OCI-M1 (cell line): ENCODE data around the gene PSMD6.

Experiments used
- DNase-seq: peaks from one replicate; lab custom pipeline; 2025; lab: John Stamatoyannopoulos, UW

Gene PSMD6

GRCh38 chr3:64023187-64023860 is at the start of gene PSMD6:
TSS of gene PSMD6 (minus strand) at chr3:64023494. CDS start at chr3:64023419, 75 bp downstream.
- peak; percentile 96 for DNase-seq

- no peak for DNase-seq
These were observed 48.8 kb upstream of the PSMD6 start for GRCh38 chr3:64072126-64072525.

DNA sequence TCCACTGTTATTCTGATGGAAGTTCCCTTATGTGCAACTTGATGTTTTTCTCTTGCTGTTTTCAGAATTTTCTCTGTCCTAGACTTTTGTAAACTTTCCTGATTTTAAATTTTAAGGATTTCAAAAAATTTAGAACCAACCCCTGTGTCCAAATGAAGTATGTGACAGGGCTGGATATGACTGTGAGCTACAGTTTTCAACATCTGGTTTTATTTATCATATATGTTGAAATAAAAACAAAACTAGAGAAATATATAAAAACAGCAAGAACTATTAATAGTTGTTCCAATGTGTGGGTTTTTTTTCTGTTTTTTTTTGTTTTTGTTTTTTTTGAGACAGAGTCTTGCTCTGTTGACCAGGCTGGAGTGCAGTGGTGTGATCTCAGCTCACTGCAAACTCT is 47.4 kb upstream of the PSMD6 start:
- DNase-seq = no peak

DNA sequence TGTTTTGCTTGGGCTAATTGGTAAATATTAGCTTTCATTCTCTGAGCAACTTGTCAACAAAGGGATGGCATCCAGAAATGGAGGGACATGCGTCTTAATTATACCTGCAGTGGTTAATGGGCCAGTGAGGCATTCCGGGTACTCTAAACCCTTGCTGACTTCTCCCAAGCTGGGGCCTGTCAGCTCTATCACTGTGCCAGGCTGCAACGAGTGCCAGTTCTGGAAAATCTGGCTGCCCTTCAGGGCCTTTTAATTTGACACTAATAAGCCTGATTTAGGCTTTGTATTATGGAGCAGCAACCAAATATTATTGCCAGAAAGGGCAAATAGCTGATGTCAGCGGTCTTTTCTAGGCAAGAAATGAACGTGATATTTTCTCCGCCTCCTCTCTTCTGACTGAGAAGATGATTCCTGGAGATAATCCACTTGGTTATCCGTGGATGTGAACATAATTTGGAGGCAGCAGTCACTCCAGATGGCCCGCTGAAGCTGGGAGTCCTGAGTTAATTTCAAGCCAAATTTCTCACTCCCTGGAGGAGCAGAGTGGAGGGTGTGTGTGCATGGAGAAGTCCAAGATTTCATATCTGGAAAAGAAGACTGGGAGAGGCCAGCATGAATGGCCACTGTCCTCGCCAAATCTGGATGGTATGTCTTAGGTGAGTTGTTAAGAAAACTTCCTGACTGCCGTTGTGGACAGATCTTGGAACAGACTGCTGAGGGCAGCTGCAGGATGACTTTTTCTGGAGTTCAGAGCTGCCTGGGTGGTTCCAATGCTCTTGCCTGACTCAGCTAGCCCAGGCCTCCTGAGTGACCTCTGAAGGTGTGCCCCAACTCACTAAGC is 44.4 kb upstream of the PSMD6 start:
- no peak for DNase-seq

DNA sequence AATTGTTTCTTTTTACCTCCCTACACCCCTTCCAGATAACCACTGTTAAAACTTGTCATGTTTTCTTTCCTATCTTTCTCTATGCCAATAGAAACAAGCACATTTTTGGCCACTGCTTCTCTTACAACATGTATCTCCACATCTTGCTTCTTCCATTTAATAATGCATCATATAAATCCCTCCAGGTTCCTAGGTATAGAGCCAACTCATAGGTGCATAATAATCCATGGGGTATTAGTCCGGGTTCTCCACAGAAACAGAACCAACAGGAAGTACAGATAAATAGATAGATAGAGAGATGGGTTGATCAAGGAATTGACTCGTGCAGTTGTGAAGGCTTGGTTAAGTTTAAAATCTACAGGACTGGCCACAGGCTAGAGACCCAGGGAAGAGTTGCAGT is 41.5 kb upstream of the PSMD6 start:
- no peak for DNase-seq

DNA sequence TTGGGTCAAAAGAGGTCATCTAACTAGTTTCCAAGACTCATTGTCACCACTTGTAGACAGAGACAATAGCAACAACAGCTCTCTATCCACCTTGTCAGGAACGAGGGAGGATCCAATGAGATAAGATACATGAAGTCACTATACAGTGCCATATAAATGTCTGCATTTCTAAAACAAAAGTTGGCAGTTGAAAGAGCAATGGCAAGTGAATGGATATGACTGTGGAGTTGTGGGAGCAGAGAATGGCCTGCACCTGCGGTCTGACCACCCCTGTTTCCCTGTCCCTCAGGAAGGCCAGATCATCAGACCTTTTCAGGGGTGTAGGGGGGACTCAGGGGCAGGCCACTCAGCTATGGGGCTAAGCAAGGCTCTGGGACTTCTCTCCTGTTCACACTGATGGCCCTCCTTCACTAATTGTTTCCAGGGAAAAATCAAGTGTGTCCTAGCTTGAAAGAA is 40.7 kb upstream of the PSMD6 start:
- no peak for DNase-seq

DNA sequence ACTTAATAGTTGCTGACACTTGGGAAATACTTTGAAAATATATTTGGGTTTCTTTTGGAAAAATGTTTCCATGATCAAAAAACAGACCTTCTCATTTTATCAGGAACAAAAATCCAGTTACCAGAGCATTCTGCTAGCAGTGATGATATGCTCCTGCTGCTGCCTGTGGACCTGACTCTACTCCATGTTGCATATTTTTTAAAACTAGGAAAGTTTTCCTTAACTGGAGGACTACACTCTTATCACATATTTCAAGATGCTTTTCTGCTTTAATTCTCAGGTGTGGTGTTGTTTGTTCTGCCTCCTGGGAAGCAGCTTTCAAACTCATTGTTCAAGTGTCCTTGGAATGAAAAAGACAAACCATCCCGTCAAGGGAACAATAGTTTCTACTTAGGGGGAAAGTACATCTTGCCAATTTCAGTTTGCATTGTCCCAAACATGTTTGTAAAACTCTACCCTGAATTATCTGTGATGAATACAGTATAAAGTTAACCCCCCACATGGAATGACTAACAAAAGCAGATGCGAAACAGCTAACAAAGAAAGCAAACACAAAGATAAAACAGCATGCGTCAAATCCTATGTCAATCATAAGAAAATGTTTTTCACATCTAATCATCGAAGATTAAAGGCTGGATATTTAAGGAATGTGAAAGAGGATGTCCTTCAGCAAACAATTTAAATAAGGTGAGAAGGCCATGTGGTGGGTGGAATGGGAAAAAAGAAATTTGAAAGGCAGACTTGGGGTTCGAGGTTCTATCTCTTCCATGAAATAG is 40.1 kb upstream of the PSMD6 start:
- DNase-seq = no peak

GRCh38 chr3:64061628-64062027 is 38.3 kb upstream of the PSMD6 start:
- no peak for DNase-seq

GRCh38 chr3:64059484-64060175 is 36.3 kb upstream of the PSMD6 start:
- DNase-seq = no peak

GRCh38 chr3:64058566-64058965 is 35.3 kb upstream of the PSMD6 start:
- DNase-seq = peak; percentile 35

DNA sequence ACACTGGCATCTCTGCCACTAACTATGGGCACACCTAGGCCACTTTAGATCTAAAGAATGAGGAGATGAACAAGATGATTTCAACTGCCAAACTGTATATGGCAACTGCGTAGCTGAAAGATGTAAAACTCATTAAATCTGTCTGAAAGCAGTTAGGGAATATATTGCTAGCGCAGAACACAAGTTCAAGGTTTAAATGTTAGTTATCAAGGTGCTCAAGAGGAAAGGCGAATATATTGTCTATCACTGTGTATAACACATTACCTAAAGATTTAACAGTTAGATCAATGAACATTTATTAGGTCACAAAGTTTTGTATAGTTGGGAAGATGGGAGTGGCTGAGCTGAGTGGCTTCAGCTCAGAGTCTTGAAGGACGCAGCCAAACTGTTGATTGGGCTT is 33.9 kb upstream of the PSMD6 start:
- DNase-seq = no peak

GRCh38 chr3:64056606-64057180 is 33.4 kb upstream of the PSMD6 start:
- no peak for DNase-seq

DNA sequence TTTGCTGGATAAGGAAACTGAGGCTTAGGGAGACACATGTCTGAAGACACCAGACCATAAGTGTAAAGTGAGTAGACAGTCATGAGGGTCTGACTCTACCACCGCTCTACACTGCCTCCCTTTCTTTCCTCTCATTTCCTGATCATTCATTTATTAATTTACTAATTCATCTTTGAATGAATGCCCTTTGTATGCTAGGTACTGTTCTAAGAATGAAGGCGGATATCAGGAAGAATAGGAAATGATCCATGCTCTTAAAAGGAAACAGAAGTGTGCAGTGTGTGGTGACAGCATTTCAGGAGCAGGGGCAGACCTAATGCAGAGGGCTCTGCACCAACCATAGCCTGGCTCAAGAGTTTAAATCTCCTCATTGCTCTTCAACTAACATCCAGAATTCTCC is 31.8 kb upstream of the PSMD6 start:
- no peak for DNase-seq

GRCh38 chr3:64054488-64054887 is 31.2 kb upstream of the PSMD6 start:
- no peak for DNase-seq

DNA sequence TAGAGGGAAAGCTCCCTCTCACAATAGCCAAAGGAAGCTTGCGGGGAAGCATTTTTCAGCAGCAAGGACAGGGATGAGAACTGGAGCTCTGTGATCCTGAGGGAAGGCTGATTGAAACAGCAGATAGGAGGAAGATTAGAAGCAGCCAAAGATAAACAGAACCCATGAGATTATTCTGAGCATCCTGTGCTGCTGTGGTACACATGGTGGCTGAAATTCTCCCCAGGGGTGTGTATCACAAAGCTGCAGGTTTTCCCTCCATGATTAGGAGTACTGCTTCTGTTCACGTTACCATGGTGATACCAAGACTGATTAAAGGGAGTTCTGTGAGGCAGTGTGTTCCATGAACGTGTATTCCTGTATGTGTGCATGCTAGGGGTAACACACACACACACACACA is 30.3 kb upstream of the PSMD6 start:
- no peak for DNase-seq

- DNase-seq = no peak
These were observed 29.8 kb upstream of the PSMD6 start for GRCh38 chr3:64053117-64053516.

- DNase-seq = no peak
These were observed 26.5 kb upstream of the PSMD6 start for GRCh38 chr3:64049832-64050231.

DNA sequence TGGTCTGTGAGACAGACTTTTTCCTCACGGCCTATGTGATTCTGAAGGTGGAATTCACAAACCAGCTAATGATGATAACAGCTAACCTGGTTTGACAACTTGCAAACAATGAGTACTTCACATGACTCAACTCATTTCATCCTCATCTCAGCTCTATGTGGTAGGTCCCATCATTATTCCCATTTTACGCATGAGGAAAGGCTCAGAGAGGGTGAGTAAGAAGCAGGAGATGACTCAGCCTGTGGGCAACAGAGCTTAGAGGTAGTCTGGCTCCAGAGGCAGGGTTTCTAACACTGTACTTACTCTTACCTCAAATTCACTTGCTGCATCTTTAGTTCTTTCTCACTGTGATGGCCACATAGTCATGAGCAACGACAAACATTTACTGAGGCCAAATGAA is 25.8 kb upstream of the PSMD6 start:
- no peak for DNase-seq

DNA sequence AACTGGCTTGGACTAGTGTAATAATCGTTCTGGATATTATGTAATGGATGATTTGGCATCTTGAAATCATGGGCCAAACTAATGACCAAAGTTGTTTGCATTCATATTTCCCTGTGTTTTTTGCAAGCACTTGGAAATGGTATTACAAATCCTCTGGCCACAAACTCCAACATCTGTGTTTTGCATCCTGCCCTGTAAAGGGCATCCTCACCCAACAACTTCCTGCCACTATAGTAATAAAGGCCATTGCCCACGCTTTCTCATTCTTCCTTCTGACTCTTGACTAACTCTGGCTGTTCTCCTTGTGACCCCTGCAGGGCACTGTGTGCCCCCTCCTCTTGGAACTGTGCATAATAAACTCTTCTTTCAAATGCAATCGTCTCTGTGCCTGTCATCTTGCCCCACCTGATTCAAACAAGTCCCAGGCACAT is 25.4 kb upstream of the PSMD6 start:
- DNase-seq = no peak

- DNase-seq = no peak
These were observed 24.5 kb upstream of the PSMD6 start for GRCh38 chr3:64047787-64048186.

- DNase-seq = no peak
These were observed 23.8 kb upstream of the PSMD6 start for GRCh38 chr3:64046996-64047594.
